22Rv1 (cell line): ENCODE data around the gene MMP28.

Experiments
- ZFX ChIP-seq: fragments of 450-650 bp; IDR thresholded peaks from 2 replicates; pipeline ENCODE4 v1.6.1; 2017; ENCODE audit warnings: antibody characterized with exemption, borderline replicate concordance
- TF ChIP-seq, protein P1 (sequence below): fragments of 450-650 bp; IDR thresholded peaks from 2 replicates; pipeline ENCODE4 v1.5.1; 2017; ENCODE audit warnings: mild to moderate bottlenecking

DNA sequence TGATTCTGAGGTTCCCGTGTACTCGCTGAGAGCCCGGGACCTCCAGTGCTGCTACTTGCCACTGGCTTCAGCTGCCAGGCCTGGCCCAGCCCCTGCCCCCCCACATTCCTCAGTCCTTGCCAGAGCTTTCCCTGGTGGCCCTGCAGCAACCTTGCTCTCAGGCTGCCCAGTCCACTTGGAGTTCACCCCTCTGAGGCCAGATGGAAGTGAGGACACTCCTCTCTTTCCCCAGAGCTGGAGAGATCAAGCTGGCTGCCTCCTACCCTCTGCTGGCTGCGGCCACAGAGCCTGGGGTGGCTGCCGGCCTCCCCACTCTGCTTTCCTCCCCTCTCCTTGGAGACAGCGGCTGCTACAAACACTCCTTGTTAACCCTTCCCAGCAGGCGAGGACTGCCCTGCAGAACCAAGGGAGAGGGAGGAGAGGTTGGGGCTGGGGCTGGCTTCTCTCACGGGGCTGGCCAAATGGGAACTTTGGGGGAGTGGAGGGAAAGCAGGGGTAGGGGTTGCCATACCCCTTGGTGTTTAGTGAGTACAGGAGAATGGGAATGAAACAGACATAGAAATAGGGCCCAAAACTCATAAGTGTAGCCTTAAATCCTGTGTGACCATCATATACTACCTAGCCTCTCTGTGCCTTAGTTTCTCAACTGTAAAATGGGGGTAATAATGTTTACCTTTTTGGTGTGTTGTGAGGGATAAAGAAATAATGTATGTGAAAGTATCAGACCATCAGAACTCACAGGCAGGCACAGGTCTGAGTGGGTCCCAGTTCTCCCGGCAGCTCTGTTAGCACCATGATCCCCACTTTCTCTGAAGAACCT lies 42.3 kb downstream of the MMP28 start, which contains the start of gene GAS2L2:
- TF ChIP-seq, protein P1, sequence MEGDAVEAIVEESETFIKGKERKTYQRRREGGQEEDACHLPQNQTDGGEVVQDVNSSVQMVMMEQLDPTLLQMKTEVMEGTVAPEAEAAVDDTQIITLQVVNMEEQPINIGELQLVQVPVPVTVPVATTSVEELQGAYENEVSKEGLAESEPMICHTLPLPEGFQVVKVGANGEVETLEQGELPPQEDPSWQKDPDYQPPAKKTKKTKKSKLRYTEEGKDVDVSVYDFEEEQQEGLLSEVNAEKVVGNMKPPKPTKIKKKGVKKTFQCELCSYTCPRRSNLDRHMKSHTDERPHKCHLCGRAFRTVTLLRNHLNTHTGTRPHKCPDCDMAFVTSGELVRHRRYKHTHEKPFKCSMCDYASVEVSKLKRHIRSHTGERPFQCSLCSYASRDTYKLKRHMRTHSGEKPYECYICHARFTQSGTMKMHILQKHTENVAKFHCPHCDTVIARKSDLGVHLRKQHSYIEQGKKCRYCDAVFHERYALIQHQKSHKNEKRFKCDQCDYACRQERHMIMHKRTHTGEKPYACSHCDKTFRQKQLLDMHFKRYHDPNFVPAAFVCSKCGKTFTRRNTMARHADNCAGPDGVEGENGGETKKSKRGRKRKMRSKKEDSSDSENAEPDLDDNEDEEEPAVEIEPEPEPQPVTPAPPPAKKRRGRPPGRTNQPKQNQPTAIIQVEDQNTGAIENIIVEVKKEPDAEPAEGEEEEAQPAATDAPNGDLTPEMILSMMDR = no peak
- no peak for TF ChIP-seq ZFX
